Panc1 (cell line): ENCODE data around the gene RGP1. TPM values are rescaled to one million over a fixed set of nuclear protein-coding genes. Genes with fewer than 3 reads are reported as not detected.

ENCODE experiments used
- ATAC-seq: fragments of 200-7000 bp; cut with Tn5 transposase; 2 replicates; pipeline ENCODE4 v1.9.1; 2020; ENCODE audit warnings: mild to moderate bottlenecking, moderate library complexity
- BruUV-seq: library from RNA; stranded (reverse); fragments of 400-500 nt; replicated peaks from 2 replicates; lab custom pipeline; 2021; lab: Mats Ljungman, UMichigan
- CTCF ChIA-PET: fragments of 300-600 bp; sonication (Branson Sonifier 250); formaldehyde crosslinking; loops from one replicate; lab custom pipeline; 2022; ENCODE audit warnings: antibody characterized with exemption; lab: Charles Lee
- POLR2A ChIA-PET: fragments of 300-600 bp; sonication (Branson Sonifier 250); formaldehyde crosslinking; loops from one replicate; lab custom pipeline; 2022; ENCODE audit warnings: antibody characterized with exemption; lab: Charles Lee
- DNase-seq: peaks from one replicate; pipeline ENCODE4 v3.0.0-alpha.2; 2010; ENCODE audit warnings: low read depth, low spot score
- H3K27ac ChIP-seq: 2 replicates; pipeline ENCODE4 v1.5.1; 2011; ENCODE audit warnings: mild to moderate bottlenecking, low read length, inconsistent platforms
- H3K27me3 ChIP-seq: fragments of 200-500 bp; sonication (Bioruptor generic); 2 replicates; pipeline ENCODE4 v1.6.0; 2014; ENCODE audit warnings: low read length, inconsistent platforms; ENCODE audit not compliant: control insufficient read depth, insufficient read depth
- H3K36me3 ChIP-seq: fragments of 200-500 bp; sonication (Bioruptor generic); 2 replicates; pipeline ENCODE4 v1.5.1; 2014; ENCODE audit warnings: inconsistent platforms, mild to moderate bottlenecking, low read length, moderate library complexity; ENCODE audit not compliant: control insufficient read depth, insufficient read depth
- H3K4me1 ChIP-seq: 2 replicates; pipeline ENCODE4 v1.5.1; 2011; ENCODE audit warnings: inconsistent platforms, mild to moderate bottlenecking, low read length, moderate library complexity; ENCODE audit not compliant: control insufficient read depth, insufficient read depth
- H3K4me3 ChIP-seq, 2 experiments: 2 replicates each; pipeline ENCODE4 v1.5.1; 2011 to 2012; ENCODE audit warnings: low read depth in 2 of 2, low read length in 2 of 2, mild to moderate bottlenecking in 2 of 2, inconsistent platforms in 1 of 2, moderate library complexity in 1 of 2
- H3K9me3 ChIP-seq: fragments of 200-500 bp; sonication (Bioruptor generic); 2 replicates; pipeline ENCODE4 v1.5.1; 2014; ENCODE audit warnings: low read depth, mild to moderate bottlenecking, inconsistent platforms, low read length, moderate library complexity; ENCODE audit not compliant: control insufficient read depth, insufficient read depth
- POLR2AphosphoS5 ChIP-seq: IDR thresholded peaks from 2 replicates; pipeline ENCODE4 v1.6.1; 2012; ENCODE audit warnings: mild to moderate bottlenecking, low read depth, low read length, moderate library complexity
- SIN3A ChIP-seq: IDR thresholded peaks from 2 replicates; pipeline ENCODE4 v1.6.1; 2012; ENCODE audit warnings: low read depth, mild to moderate bottlenecking, low read length, moderate library complexity, borderline replicate concordance; ENCODE audit not compliant: insufficient read depth
- TCF7L2 ChIP-seq: IDR thresholded peaks from 2 replicates; pipeline ENCODE4 v1.6.1; 2011; ENCODE audit warnings: mild to moderate bottlenecking, low read depth, low read length, inconsistent platforms
- in situ Hi-C: cut with HindIII; loops from 2 replicates; pipeline ENCODE4 v1.10.0; 2016; ENCODE audit warnings: low sequenced_read_pairs, low pct_unique_long_range_greater_than_20kb
- intact Hi-C: fragments of 100-400 bp; cut with micrococcal nuclease; formaldehyde crosslinking; loops from one replicate; pipeline ENCODE4 v1.10.0; 2022; ENCODE audit not compliant: unreplicated experiment
- total RNA-seq: library from RNA; stranded (reverse); gene quantifications from one replicate; pipeline ENCODE4 v1.2.1, GENCODE V29; 2021; ENCODE audit not compliant: unreplicated experiment
- TF ChIP-seq, protein P1 (sequence below): fragments of 450-650 bp; IDR thresholded peaks from 2 replicates; pipeline ENCODE4 v1.5.1; 2017; ENCODE audit warnings: mild to moderate bottlenecking
- TF ChIP-seq, protein P2 (sequence below), 2 experiments: IDR thresholded peaks; 2 replicates each; pipeline ENCODE4 v1.6.1; 2011 to 2012; ENCODE audit warnings: low read depth in 2 of 2, control low read depth in 1 of 2, low read length in 1 of 2, mild to moderate bottlenecking in 1 of 2, moderate library complexity in 1 of 2; ENCODE audit not compliant: insufficient read depth in 1 of 2

Gene RGP1
- total RNA-seq, 1 experiment from 2014 or later, result 43.3 TPM

DNA sequence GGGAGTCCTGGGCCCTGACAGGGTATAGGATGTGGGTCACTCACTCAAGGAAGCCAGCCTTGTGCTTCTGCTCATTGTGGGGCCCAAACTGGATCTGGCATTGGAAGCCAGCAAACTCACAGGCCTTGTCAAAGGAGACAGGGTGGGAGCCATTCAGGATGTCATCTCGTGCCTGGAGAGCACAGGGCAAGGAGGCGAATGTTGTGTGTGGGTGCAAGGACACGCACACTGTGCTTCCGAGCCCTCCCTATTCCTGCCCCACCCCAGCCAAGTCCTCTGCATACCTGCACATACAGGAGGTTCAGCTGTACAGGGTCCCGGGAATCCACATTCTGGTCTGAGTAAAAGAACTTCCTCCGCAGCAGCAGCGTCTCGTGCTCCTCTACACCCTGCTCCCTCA lies 25.2 kb upstream of the RGP1 start:
- intact Hi-C loops, result no loop called here
- POLR2A ChIA-PET, result no interaction called here
- BruUV-seq, result no TSS peak
- Histone ChIP-seq H3K27me3 (no peaks in the 10 kb centered on the region), H3K4me3 (no peak overlapping the region), H3K4me1 (peaks cover 11% of the 10 kb centered on the region), H3K27ac (no peak overlapping the region), H3K9me3 (no peaks in the 10 kb centered on the region), H3K36me3 (peaks cover 28% of the 10 kb centered on the region)
- in situ Hi-C loops, result no loop called here
- TF ChIP-seq, protein P1, sequence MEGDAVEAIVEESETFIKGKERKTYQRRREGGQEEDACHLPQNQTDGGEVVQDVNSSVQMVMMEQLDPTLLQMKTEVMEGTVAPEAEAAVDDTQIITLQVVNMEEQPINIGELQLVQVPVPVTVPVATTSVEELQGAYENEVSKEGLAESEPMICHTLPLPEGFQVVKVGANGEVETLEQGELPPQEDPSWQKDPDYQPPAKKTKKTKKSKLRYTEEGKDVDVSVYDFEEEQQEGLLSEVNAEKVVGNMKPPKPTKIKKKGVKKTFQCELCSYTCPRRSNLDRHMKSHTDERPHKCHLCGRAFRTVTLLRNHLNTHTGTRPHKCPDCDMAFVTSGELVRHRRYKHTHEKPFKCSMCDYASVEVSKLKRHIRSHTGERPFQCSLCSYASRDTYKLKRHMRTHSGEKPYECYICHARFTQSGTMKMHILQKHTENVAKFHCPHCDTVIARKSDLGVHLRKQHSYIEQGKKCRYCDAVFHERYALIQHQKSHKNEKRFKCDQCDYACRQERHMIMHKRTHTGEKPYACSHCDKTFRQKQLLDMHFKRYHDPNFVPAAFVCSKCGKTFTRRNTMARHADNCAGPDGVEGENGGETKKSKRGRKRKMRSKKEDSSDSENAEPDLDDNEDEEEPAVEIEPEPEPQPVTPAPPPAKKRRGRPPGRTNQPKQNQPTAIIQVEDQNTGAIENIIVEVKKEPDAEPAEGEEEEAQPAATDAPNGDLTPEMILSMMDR, result no peak
- TF ChIP-seq SIN3A, result no peak
- no peak for TF ChIP-seq TCF7L2
- TF ChIP-seq, protein P2, sequence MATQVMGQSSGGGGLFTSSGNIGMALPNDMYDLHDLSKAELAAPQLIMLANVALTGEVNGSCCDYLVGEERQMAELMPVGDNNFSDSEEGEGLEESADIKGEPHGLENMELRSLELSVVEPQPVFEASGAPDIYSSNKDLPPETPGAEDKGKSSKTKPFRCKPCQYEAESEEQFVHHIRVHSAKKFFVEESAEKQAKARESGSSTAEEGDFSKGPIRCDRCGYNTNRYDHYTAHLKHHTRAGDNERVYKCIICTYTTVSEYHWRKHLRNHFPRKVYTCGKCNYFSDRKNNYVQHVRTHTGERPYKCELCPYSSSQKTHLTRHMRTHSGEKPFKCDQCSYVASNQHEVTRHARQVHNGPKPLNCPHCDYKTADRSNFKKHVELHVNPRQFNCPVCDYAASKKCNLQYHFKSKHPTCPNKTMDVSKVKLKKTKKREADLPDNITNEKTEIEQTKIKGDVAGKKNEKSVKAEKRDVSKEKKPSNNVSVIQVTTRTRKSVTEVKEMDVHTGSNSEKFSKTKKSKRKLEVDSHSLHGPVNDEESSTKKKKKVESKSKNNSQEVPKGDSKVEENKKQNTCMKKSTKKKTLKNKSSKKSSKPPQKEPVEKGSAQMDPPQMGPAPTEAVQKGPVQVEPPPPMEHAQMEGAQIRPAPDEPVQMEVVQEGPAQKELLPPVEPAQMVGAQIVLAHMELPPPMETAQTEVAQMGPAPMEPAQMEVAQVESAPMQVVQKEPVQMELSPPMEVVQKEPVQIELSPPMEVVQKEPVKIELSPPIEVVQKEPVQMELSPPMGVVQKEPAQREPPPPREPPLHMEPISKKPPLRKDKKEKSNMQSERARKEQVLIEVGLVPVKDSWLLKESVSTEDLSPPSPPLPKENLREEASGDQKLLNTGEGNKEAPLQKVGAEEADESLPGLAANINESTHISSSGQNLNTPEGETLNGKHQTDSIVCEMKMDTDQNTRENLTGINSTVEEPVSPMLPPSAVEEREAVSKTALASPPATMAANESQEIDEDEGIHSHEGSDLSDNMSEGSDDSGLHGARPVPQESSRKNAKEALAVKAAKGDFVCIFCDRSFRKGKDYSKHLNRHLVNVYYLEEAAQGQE (IDR thresholded peaks at IDR 0.05; ENCODE audit: insufficient read depth in 1 of 2, low read depth in 2 of 2, low read length in 1 of 2), result no peak
- TF ChIP-seq POLR2AphosphoS5, result no peak
- CTCF ChIA-PET, result no interaction called here
- ATAC-seq (no peak), DNase-seq (no peak)

DNA sequence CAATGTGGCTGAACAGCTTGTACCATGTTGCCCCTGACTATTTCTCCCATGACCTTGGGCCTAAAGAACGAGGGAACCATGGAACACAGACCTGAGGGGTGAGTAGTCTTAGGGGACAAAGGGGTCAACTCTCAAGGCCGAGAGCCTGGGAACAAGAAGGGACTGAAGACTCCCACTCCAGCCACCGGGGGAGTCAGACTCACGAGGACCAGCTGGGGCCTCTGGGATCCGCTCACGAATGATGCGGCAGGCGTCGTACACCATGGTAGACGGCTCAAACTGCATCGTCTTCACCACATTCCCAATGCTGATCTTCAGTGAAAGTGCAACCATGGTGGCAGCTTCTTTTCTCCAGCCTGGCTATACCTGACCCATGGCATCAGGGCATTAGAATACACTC lies 23.7 kb upstream of the RGP1 start:
- ChIA-PET POLR2A (no interaction called here), CTCF (interaction anchor here (0.5 kb wide), 1 partner anchor 66 kb away, joined by 4 read pairs; no protein-coding TSS in a partner anchor)
- in situ Hi-C loops, result no loop called here

More for the DNA sequence above, 23.7 kb upstream of the RGP1 start:
- intact Hi-C loops, result loop anchor here (5.0 kb wide), 1 partner anchor 63 kb away; no protein-coding TSS in a partner anchor
- H3K4me3 ChIP-seq, result no peak overlapping the region
- H3K4me1 ChIP-seq, result peaks cover 25% of the 10 kb centered on the region
- H3K9me3 ChIP-seq, result no peaks in the 10 kb centered on the region
- no peak for ATAC-seq
- no TSS peak for BruUV-seq
- no peak overlapping the region for H3K27ac ChIP-seq
- H3K27me3 ChIP-seq, result no peaks in the 10 kb centered on the region
- TF ChIP-seq, protein P1, result no peak
- no peak for TF ChIP-seq SIN3A
- TF ChIP-seq, protein P2 (IDR thresholded peaks at IDR 0.05; ENCODE audit: insufficient read depth in 1 of 2, low read depth in 2 of 2, low read length in 1 of 2), result no peak
- no peak for TF ChIP-seq POLR2AphosphoS5
- TF ChIP-seq TCF7L2, result no peak
- H3K36me3 ChIP-seq, result peaks cover 21% of the 10 kb centered on the region
- DNase-seq, result no peak
